ENCODE data around the gene C3orf18. TPM values are rescaled to one million over a fixed set of nuclear protein-coding genes. Genes with fewer than 3 reads are reported as not detected.
A peak's percentile ranks its signal among the peaks of the same experiment; 100 is the strongest.

C3orf18 gene
- total and polyA plus RNA-seq, 9 of the 15 experiments (the other 6 are each of a cell fraction or from before 2014, with no cell fraction given), result 0.01 to 2.3 (median 0.94) TPM

GRCh38 chr3:50611464-50612233, 44.1 kb upstream of the C3orf18 start, which contains the start of gene CISH (continued):
- TF ChIP-seq NCOA1 (IDR thresholded peaks at IDR 0.05; ENCODE audit: low read depth), result peak; percentile 78; the same call in 1 of the 2 replicates
- no peak for TF ChIP-seq HMG20A (CRISPR knock-in tag; conservative IDR thresholded peaks at IDR 0.05)
- no peak for TF ChIP-seq PYGO2 (tag; IDR thresholded peaks at IDR 0.05)
- no peak for TF ChIP-seq FOXA1 (IDR thresholded peaks at IDR 0.05; ENCODE audit: borderline replicate concordance)
- TF ChIP-seq NR2C2 (CRISPR knock-in tag; IDR thresholded peaks at IDR 0.05), result no peak
- peak; percentile 69 for TF ChIP-seq NR2C2 (tag; IDR thresholded peaks at IDR 0.05)
- TF ChIP-seq THRAP3 (IDR thresholded peaks at IDR 0.05; ENCODE audit: borderline replicate concordance), result no peak
- TF ChIP-seq XRCC4 (IDR thresholded peaks at IDR 0.05; ENCODE audit: extremely low read depth, insufficient read depth, insufficient read length), result no peak
- no peak for TF ChIP-seq MCM2 (IDR thresholded peaks at IDR 0.05; ENCODE audit: low read depth)
- 0 out of 2 replicates have a peak, but pooled peaks have one; percentile 34 for TF ChIP-seq GTF2F1 (IDR thresholded peaks at IDR 0.05; ENCODE audit: low read depth, low read length)
- TF ChIP-seq CTBP1 (IDR thresholded peaks at IDR 0.05; ENCODE audit: borderline replicate concordance), result peak; percentile 64
- no peak for TF ChIP-seq ZNF79 (CRISPR knock-in tag; IDR thresholded peaks at IDR 0.05; ENCODE audit: low read depth)
- TF ChIP-seq EZH2 (IDR thresholded peaks at IDR 0.05; ENCODE audit: borderline replicate concordance, low read depth, low read length), result no peak
- TF ChIP-seq CREB1 (IDR thresholded peaks at IDR 0.05), result peak; percentile 51
- no peak; the same call in 1 of the 2 replicates for TF ChIP-seq CREB1 (CRISPR knock-in tag; IDR thresholded peaks at IDR 0.05)
- peak; percentile 6 to 78; a peak in 1 of 4 replicates for TF ChIP-seq RCOR1 (IDR thresholded peaks at IDR 0.05; ENCODE audit: borderline replicate concordance in 1 of 2, low read depth in 2 of 2, low read length in 2 of 2)
- TF ChIP-seq PATZ1 (CRISPR knock-in tag; IDR thresholded peaks at IDR 0.05; ENCODE audit: borderline replicate concordance), result no peak
- TF ChIP-seq PRPF4 (IDR thresholded peaks at IDR 0.05; ENCODE audit: insufficient read depth, low read depth, low read length, poor library complexity, severe bottlenecking), result no peak
- peak; percentile 69; the same call in 1 of the 2 replicates for TF ChIP-seq TCF3 (CRISPR knock-in tag; IDR thresholded peaks at IDR 0.05)
- TF ChIP-seq HEY1 (CRISPR knock-in tag; IDR thresholded peaks at IDR 0.05; ENCODE audit: borderline replicate concordance), result no peak
- TF ChIP-seq CBFA2T2 (conservative IDR thresholded peaks at IDR 0.05), result peak; percentile 54
- TF ChIP-seq, protein P1, sequence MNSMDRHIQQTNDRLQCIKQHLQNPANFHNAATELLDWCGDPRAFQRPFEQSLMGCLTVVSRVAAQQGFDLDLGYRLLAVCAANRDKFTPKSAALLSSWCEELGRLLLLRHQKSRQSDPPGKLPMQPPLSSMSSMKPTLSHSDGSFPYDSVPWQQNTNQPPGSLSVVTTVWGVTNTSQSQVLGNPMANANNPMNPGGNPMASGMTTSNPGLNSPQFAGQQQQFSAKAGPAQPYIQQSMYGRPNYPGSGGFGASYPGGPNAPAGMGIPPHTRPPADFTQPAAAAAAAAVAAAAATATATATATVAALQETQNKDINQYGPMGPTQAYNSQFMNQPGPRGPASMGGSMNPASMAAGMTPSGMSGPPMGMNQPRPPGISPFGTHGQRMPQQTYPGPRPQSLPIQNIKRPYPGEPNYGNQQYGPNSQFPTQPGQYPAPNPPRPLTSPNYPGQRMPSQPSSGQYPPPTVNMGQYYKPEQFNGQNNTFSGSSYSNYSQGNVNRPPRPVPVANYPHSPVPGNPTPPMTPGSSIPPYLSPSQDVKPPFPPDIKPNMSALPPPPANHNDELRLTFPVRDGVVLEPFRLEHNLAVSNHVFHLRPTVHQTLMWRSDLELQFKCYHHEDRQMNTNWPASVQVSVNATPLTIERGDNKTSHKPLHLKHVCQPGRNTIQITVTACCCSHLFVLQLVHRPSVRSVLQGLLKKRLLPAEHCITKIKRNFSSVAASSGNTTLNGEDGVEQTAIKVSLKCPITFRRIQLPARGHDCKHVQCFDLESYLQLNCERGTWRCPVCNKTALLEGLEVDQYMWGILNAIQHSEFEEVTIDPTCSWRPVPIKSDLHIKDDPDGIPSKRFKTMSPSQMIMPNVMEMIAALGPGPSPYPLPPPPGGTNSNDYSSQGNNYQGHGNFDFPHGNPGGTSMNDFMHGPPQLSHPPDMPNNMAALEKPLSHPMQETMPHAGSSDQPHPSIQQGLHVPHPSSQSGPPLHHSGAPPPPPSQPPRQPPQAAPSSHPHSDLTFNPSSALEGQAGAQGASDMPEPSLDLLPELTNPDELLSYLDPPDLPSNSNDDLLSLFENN (IDR thresholded peaks at IDR 0.05; ENCODE audit: low read depth in 2 of 2, low read length in 2 of 2), result no peak
